NCI-H2227 treated with DMSO at 0.1 percent for 48 hours (cell line): Measurements from ENCODE around the gene RUNX3.
"Not testable (repeated sequence)": the region's sequence is repeated elsewhere in the genome, so short reads cannot be mapped to it uniquely, and the experiment has no call there.

Experiments
- DNase-seq: peaks from one replicate; lab custom pipeline; 2025; lab: John Stamatoyannopoulos, UW

The RUNX3 gene

DNA sequence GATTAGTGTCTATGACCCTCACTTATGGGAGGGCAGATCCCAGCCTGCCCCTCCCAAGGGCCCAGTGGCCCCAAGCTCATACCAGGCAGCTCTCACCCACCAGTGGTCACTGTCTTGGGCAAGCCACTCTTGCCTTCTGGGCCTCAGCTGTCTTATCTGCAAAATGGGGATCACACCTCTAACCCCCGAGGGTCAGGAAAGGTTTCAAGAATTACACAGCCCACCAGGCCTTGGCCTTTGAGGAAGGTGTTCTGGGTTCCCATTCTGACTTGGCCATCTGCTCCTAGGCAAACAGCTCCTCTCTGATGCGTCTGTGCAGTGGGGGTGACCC lies 16.8 kb downstream of the RUNX3 start:
- DNase-seq, result no peak

DNA sequence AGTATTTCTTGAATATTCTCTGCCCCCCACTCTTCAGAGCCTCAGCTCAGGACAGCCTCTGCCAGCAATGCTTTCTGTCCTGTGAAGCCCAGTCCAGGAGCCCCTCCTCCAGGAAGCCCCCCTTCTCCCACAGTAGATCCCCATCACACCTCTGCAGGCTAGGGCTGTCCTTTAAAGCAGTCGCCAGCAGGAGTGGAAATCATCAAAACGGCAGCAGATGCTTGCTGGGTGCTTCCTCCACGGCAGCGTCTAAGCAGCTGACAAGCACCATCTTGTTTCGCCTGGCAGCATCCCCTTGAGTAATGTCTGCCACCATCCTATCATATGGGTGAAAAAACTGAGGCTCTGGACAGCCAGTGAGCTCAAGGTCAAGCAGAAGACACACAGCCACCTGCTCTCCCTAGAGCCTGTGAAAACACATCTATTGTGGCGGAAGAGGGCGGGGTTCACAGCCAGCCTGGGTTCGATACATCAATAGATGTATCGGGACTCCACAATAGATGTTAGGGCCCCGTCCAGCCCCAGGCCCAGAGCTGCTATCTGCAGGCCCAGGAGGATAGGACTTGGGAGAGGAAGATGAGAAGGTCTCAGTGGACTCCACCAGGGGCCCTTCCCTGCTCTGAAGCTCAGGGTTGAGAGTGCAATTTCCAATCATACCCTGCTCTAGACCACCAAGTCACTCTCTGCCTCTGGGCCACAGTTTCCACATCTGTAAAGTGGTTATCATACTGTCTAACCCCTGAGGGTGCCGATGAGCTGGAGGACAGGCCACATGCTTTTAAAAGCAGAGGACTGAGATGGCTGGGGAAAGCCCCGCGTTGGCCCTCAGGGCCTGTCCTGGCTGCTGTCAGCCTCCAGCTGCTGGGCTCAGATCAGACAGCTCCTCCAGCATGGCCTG lies 17.5 kb downstream of the RUNX3 start:
- no peak for DNase-seq

DNA sequence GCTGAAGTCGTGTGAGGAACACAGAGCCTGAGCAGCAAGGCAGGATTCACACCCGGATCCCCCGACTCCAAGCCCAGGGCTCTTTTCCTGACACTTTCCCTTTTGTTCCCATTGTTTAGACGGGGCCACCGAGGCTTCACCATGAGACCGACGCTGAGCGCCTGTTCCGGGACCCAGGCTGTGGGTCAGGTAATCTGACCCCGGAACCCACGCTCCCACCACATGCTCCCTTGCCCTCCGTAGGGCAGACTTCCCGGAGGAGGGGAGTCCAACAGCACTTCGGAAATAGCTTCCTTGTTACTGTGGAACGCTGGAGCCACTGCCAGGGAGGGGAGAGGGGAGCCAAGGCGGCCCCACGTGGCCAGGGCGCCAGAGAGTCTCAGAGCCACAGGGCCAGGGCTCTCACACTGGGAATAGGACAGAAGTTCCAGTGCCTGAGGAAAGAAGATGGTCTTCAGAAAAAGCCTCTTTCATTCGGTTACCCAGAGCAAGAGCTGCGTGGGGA lies 18.4 kb downstream of the RUNX3 start:
- no peak for DNase-seq

DNA sequence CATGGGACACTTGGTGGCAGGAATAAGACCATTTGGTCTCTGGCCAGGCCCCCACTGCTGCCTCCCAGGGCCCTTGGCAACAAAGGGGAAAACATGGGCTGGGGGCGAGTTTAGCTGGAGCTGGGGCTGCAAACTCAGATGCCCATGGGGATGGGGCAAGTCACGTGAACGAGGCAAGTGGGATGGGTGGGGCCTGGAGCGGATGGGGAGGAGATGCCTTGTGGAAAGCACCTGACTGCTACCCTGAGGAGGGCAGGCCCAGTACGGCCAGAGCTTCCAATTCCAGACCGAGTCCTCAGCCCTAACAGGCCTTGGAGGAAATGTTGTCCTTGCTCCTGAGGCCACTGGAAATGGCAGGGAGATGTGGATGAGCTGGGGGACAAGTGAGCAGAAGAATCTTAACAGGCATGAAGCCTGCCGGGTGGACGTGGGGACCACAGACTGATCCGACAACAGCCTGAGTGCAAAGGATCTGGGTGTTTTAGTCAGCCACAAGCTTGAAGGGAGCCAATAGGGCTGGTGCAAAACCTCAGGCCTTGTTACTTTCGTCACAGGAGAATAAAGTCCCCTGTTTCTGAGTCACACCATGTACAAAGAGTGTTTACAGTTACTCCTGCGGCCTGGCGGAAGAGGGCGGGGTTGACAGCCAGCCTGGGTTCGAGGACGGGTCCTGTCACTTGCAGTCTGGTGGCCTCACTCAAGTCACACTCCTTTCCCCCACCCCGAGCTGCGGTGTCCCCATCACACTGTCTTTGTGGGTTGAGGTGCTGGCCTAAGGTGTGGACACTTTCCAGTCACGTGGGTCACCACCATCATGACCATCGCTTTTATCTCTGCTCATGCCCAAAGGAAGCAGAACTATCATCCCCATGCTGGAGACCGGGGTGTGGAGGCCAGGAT lies 19.1 kb downstream of the RUNX3 start:
- DNase-seq, result no peak

DNA sequence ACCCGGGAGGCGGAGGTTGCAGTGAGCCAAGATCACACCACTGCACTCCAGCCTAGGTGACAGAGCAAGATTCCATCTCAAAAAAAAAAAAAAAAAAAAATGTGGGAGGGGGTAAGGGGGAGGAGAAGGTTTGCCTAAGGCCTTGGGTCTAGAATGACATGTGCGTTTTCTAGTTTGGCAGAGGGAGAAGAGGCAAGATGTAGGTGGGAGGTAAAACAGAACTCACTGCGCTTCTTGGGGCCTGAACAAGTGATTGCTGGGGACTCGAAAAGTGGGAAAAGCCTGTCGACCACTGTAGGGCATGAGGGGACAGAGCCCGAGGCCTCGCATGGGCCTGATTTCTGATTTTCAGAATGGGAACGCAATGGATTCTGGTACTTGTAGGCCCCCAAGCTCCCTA lies 19.9 kb downstream of the RUNX3 start:
- DNase-seq, result no peak

DNA sequence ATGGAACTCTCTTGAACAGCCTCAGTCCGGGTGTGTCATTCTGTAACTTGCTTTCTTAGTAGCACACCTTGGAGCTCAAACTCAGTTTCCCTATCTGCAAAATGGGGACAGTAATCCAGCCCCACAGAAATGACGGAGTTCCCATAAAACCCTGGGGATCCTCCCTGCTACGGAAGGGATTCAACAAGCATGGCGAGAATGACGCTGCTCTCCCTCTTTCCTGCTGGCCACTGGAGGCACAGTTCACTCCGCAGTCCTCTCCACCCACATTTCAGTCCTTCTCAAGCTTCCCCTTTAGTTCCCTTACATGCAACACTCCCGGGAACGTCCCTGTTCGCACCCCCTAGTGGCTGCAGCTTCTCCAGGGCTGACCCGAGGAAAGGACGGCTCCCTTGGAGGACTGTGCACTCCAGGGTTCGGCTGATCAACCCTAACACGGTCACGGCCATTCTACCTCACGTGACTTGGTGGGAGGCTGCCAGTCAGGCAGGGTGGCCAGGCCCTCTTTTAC lies 20.6 kb downstream of the RUNX3 start:
- no peak for DNase-seq

DNA sequence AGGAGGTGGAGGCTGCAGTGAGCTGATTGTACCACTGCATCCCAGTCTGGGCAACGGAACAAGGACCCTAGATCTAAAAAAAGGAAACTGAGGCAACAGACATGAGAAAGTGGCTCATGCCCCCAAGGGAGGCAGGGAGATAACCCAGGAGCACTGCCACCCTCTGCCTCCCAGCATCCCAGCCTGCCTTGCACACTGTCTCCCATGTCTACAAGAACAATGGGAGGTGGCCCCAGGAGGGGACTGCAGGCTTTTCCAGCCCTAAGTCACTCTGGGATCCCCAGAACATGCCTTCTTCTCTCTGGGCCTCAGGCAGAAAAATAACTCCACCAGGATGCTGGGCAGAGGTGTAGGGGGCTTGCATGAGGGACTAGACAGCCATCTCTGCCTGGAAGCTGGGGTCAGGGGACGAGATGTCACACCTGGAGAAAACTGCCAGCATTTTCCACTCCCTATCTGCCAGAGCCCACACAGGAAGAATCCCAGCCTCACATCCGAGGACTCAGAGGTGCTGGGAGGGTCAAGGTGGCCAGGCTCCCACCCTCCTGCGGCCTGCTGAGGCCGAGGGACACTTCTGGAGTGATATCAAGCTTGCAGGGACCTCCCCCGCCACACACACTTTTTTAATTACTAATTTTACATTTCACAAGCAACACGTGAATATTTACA lies 21.4 kb downstream of the RUNX3 start:
- DNase-seq, result no peak

DNA sequence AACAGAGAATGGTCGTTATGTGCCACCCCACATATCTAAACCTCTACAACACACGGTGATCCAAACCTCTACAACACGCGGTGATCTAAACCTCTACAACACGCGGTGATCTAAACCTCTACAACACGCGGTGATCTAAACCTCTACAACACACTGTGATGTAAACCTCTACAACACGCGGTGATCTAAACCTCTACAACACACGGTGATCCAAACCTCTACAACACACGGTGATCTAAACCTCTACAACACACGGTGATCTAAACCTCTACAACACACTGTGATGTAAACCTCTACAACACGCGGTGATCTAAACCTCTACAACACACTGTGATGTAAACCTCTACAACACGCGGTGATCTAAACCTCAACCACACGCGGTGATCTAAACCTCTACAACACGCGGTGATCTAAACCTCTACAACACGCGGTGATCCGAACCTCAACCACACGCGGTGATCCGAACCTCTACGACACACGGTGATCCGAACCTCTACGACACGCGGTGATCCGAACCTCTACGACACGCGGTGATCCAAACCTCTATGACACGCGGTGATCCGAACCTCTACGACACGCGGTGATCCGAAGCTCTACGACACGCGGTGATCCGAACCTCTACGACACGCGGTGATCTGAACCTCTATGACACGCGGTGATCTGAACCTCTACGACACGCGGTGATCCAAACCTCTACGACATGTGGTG lies 22.3 kb downstream of the RUNX3 start:
- not testable (repeated sequence) for DNase-seq

DNA sequence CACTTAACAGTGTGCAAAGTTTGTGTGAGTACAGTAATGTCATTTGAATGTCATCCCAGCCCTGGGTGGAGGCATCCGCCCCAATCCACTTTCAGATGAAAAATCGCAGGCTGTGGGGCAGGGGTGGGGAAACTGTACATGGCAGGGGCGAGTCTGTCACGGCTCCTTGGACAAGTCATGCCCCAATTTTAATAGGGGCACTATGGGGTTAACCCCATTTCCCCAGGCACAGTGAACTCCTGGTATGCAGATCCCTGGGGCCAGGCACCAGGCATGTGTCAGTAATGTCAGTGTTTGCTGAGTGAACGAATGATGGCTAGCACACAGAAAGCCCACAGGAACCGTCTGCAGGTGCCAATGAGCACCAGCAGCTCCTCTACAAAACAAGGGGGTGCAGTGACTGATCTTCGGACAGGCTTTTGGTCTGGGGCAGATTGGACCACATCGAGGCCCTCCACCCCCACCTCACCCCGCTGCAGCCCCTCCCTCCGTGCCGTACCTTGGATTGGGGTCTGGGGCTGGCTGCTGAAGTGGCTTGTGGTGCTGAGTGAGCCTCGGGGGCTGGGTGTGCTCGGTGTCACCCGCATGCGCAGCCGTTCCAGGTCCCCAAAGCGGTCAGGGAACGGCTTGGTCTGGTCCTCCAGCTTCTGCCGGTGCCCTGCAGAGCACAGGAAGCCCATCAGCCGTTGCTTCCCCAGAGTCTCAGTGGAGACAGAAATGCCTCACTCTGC lies 23.2 kb downstream of the RUNX3 start:
- no peak for DNase-seq

DNA sequence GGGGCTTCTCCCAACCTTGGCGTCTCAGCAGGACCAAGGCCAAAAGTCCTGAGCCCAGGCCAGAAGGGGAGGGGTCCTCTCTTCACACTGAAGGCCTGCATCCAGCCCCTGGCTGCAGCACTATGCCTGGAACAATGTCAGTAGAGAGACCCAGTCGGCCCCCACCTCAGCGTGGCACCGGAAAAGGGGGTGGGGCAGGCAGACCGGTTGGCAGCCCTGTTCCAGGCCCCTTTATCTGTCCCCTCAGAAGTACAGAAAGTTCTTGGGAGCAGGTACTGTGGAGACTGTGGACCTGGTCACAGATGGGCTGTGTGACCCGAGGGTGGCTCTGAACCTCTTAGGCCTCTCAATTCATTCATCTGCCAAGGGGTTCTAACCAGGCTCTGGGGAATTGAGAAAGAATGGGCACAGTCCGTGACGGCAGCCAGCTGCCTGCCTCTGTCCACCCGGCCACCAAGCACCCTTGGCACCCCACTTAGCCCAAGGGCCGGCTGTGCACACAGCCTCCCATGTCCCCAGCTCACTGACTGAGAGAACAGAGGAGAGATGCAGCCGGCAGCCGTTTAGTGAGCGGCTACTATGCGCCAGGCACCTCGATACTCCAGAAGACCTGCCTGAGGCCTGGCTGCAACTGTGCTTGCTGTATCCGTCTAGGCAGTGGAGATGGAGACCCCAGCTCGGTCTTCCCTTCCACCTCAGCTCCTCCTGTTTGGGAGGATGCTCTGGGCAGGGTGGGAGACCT lies 23.9 kb downstream of the RUNX3 start:
- no peak for DNase-seq

DNA sequence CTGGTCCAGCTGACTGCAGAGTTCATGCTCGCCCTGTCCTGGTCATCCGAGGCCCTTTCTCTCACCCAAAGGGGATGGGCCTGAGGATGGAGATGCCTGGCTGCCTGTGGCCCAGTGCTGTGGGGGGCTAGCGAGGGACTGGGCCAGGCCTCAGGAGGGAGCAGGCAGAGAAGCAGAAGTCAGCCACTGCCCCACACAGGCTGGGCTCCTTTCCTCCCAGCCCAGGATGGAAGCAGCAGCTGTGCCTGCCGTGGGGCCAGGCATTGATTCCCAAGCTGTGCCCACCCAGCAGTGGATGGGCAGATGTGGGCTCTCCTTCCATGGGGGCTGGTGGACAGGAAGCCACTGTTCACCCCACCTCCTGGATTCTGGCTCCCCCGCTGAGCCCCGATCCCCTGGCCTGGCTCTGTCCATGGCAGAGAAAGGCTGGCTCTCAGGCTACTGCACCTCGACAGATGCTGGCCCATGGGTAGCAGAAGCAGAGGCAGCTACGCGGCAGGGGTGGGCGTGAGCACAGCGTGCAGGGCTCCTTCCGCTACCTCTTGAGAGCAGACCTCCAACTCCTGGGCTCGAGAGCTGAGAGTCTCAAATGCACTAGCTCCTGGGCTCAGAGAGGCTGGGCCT lies 24.6 kb downstream of the RUNX3 start:
- DNase-seq, result no peak

DNA sequence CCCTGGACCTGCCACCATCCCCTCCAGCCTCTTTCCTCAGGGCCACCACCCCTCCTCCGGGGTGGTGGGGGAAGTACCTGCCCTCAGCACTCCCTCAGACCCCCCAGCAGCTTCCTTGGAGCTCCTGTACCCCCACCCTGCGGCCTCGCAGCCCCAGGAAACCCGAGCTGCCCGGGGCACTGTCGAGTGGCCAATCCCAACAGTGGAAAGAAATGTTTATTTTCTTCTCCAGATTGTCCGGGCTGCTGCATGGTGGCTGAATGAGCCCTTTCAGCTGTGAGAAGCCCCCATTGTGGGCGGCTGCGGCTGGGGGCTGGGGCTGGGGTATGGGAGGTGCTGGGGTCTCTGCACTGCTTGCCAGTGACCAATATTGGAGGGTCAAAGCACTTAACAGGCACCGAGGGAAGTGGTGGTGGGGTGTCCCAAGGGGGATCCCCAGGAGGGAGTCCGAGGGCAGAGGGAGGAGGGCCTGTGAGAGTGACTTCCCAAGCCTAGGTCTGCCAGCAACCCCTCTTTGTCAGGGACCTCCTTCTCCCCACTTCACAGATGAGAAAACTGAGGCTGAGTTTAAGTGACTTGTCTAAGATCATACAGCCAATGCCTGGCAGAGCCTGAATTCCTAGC lies 25.2 kb downstream of the RUNX3 start:
- no peak for DNase-seq

DNA sequence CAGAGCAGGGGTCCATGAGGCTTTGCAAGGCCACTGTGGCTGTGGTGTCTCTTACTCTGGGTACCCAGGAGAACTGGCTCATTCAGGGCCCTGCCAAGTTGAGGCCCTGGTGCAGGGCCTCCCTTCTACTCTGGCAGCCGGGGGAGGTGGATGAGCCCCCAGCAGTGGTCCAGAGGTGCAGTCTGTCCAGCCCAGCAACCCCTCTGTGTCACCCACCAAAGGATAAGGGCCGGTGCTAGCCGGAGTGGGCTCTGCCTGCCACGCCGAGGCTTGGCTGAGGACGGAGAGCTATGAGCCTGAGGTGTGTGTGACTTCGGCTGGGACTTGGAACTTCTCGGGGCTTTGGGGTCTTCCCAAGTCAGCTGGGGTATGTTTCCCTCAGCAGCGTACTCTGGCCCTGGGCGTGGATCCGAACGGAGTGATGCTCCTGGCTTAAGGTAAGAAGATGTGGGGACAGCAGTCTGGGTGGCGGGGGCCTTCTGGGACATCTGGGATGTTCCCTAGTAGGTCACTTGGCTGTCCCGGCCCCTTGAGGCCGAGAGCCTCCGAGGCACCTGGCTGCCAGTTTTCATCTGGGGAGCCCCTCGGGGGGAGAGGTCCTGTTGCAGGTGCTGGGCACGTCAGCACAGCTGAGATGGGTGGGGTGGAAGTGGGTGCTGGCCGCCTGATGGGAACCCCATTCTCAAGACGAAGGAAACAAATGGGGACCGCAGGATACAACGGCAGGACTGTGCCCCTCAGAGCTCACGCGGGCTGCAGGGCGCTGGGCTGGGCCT lies 25.9 kb downstream of the RUNX3 start:
- DNase-seq, result no peak

DNA sequence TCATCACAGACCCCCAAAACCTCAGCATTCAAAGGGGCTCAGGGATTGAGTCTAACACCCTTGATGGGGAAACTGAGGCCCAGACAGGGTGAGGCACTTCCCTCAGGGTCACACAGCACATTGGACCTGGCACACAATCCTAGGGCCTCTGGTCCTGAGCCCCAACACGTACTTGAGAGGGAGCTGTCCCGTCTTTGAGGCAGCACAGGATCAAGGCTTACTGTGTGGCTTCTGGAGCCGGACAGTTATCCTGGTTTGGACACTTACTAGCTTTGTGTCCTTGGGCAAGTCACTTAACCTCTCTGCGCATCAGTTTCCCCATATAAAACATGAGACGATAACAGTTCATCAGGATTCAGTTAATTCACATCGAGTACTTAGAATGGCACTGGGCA lies 26.5 kb downstream of the RUNX3 start:
- DNase-seq, result no peak

DNA sequence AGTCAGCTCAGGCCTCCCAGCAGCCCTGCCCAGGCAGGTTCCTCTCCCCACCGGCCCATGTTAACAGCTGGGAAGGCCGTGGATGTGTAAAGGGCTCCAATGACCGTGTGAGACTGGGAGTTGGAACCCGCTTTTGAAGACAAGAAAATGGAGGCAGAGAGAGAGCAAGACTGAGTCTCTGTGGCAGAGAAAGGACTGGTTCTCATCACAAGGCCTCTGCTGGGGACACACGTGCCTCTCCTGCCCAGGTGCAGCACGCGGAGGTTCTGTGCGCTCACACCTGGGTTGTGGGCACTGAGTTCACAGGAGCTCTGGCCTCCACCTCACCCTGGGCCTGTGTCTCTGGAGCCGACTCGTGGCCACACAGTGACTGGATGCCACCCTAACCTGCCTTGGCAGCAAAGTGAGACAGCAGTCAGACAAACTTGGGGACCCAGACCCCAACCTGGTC lies 27.0 kb downstream of the RUNX3 start:
- DNase-seq, result no peak

DNA sequence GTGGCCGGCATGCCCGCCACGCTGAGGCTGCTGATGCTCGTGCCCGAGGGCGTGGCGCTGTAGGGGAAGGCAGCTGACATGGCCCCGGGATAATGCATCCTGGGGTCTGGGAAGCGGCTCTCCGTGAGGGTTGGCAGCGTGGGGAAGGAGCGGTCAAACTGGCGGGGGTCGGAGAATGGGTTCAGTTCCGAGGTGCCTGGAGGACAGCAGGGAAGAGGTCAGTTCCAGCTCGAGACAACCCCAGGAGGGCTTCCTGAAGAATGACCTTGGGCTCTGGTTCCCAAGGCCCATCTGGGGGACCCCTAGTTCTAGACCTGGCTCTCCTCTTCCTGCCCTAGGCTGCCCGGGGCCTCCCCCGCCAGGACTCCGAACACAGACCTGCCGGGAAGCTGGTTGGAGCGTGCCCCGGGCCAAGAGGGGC lies 27.6 kb downstream of the RUNX3 start:
- no peak for DNase-seq

DNA sequence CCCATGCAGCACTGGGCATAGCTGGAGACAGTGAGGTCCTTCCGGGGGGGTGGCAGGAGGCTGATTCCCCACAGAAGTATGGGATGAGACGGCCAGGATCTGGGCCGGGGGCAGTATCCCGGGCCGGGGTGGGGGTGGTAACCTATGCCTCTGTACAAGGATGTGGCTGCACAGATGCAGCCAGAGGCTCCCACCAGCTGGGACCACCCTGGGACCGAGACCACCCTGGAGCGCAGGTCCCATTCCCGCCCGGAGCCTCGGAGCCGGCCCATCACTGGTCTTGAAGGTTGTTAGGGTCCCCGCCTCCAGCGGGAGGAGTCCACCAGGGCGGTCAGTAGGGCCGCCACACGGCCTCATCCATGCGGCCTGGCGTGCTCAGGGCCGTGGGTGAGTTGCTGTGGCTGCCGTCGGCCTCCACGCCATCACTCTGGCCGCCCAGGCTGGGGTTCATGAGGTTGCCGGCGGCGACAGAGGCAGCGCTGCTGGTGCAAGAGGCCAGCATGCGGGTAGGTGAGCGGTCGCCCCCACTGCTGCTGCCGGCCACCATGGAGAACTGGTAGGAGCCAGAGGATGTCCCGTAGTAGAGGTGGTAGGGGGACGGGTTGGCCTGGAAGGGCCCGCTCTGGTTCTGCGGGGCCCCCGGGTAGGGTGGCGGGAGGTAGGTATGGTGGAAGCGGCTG lies 28.1 kb downstream of the RUNX3 start:
- no peak for DNase-seq
